Heart right ventricle (tissue), 16 donors: ENCODE results near the gene TFDP3. TPM values are rescaled to one million over a fixed set of nuclear protein-coding genes. Genes with fewer than 3 reads are reported as not detected.

Experiments
- ATAC-seq, 8 donors: fragments of 200-7000 bp; cut with Tn5 transposase; one replicate each; pipeline ENCODE4 v1.9.1; 2020; ENCODE audit warnings: mild to moderate bottlenecking in 8 of 8, moderate library complexity in 8 of 8, moderate number of reproducible peaks in 1 of 8
- DNase-seq, 2 donors: peaks; one replicate each; pipeline ENCODE4 v3.0.0-alpha.2; 2020
- H3K27ac ChIP-seq, 10 donors: fragments of 200-600 bp; sonication (generic) in 2 of 10; one replicate each; pipeline versions ENCODE4 v1.5.0 to v1.8.0; 2020 to 2022; ENCODE audit warnings: mild to moderate bottlenecking in 3 of 10
- H3K27me3 ChIP-seq, 7 donors: fragments of 200-600 bp; one replicate each; pipeline ENCODE4 v1.8.0; 2021 to 2022; ENCODE audit warnings: mild to moderate bottlenecking in 2 of 7
- H3K36me3 ChIP-seq, 9 donors: fragments of 200-600 bp; sonication (generic) in 1 of 9; one replicate each; pipeline versions ENCODE4 v1.5.0 to v1.8.0; 2020 to 2022; ENCODE audit warnings: mild to moderate bottlenecking in 2 of 9
- H3K4me1 ChIP-seq, 9 donors: fragments of 200-600 bp; sonication (generic) in 1 of 9; one replicate each; pipeline versions ENCODE4 v1.5.0 to v1.8.0; 2020 to 2022; ENCODE audit warnings: mild to moderate bottlenecking in 4 of 9
- H3K4me3 ChIP-seq, 10 donors: fragments of 200-600 bp; sonication (generic) in 2 of 10; one replicate each; pipeline versions ENCODE4 v1.5.0 to v1.8.0; 2020 to 2022; ENCODE audit warnings: mild to moderate bottlenecking in 7 of 10, moderate library complexity in 2 of 10
- H3K9me3 ChIP-seq, 11 donors: fragments of 200-600 bp in 10 of 11; sonication (generic) in 2 of 11; one replicate each; pipeline versions ENCODE4 v1.5.0 to v1.8.0; 2013 to 2022; ENCODE audit warnings: mild to moderate bottlenecking in 2 of 11, control low read depth in 1 of 11, moderate library complexity in 1 of 11
- CTCF ChIP-seq, 9 donors: fragments of 200-600 bp; sonication (generic) in 2 of 9; IDR thresholded peaks; one replicate each; pipeline versions ENCODE4 v1.5.0 to v1.8.0; 2021 to 2022; ENCODE audit warnings: antibody characterized with exemption in 9 of 9, mild to moderate bottlenecking in 5 of 9, moderate library complexity in 1 of 9
- WGBS, 2 donors: extraction: QIAGEN DNeasy Blood & Tissue Kit; methylation state at CpG; one replicate each; pipeline ENCODE4 v1.1.7; 2013; ENCODE audit warnings: inconsistent platforms in 1 of 2; 5-methylcytosine and 5-hydroxymethylcytosine counted together
- intact Hi-C, 10 donors: fragments of 100-400 bp; cut with DNase I; formaldehyde crosslinking; loops; one replicate each; pipeline versions ENCODE4 v1.11.1 to v1.14.2; 2022
- polyA plus RNA-seq, 2 donors: library from polyadenylated mRNA; stranded (reverse); fragments of 200-250 nt; gene quantifications; one replicate each; pipeline ENCODE4 v1.2.3, GENCODE V29; 2013
- total RNA-seq, 10 donors: library from RNA; stranded (reverse); fragmentation: NEBNext Ultra II Directional in 3 of 10; extraction: Animal tissue kit (Norgen Biotek cat#: 25700) in 3 of 10; gene quantifications; one replicate each; pipeline versions ENCODE4 v1.2.1 to v1.2.4, GENCODE V29; 2021 to 2023
- donor health status: Arrhythmogenic right ventricular cardiomyopathy.
- donor health status: ischemic (EF 13 %, LVEDD 7.1; RV severe dilation, severe dysfunction).
- donor health status: healthy with polysubstance abuse.
- donor health status: DM: no; HTN: yes; CAD: no.
- donor health status: DM: no; HTN: no; CAD: no.
- donor health status: ischemic (EF 25% LVEDD 6.9; RV normal size, moderate dysfunction).
- donor health status: ischemic (EF 25% LVEDD 5.7; RV mildly dilated, moderate dysfunction).
- donor health status: healthy.
- donor health status: DM: yes; HTN: yes; CAD: no.
- donor health status: Ischemic cardiomyopathy.
- donor health status: ischemic (EF 35%, LVEDD 5.7; RV mildly dilated, moderate dysfunction).
- donor health status: nonischemic (EF 11% LVEDD 7.7; RV severe dilation, severe dysfunction).
- donor health status: DM: yes; HTN: yes; CAD: no.
- donor health status: PGD.
- donor health status: ischemic (EF 29% LVEDD 5.4; RV normal size, mild dysfunction).
- donor health status: nonischemic (EF 23%, LVEDD 6.1; RV moderate dilation, normal function).

TFDP3 gene
- total and polyA plus RNA-seq, 12 donors, result not detected

- TF ChIP-seq CTCF (IDR thresholded peaks at IDR 0.05), result no peak
- Histone ChIP-seq H3K27ac (no peak overlapping the region), H3K4me3 (no peak overlapping the region), H3K9me3 (no peaks in the 10 kb centered on the region), H3K36me3 (no peaks in the 10 kb centered on the region), H3K4me1 (no peaks in the 10 kb centered on the region), H3K27me3 (peaks cover 0 to 19% (median 0%) of the 10 kb centered on the region in 7 donors)
- DNase-seq, result no peak
- intact Hi-C loops, result no loop called here
- 84 to 89% methylated on average over 2 of the region's 2 CpGs for WGBS, 2 donors
- no peak for ATAC-seq
These were observed 34.3 kb downstream of the TFDP3 start for GRCh38 chrX:133183806-133184205.

- intact Hi-C loops, result loop anchor here in 2 of 10 donors (10.0 kb wide), 2 partner anchors 205 to 435 kb away; no protein-coding TSS in a partner anchor
- H3K27me3 ChIP-seq, result peaks cover 0 to 45% (median 0%) of the 10 kb centered on the region in 7 donors
- no peak for TF ChIP-seq CTCF (IDR thresholded peaks at IDR 0.05)
- no peak overlapping the region for H3K4me3 ChIP-seq
- no peaks in the 10 kb centered on the region for H3K4me1 ChIP-seq
- H3K27ac ChIP-seq, result no peak overlapping the region
- no peaks in the 10 kb centered on the region for H3K36me3 ChIP-seq
- no peak for DNase-seq
- no peak for ATAC-seq
- no peaks in the 10 kb centered on the region for H3K9me3 ChIP-seq
- 92 to 94% methylated on average over 3 of the region's 3 CpGs for WGBS, 2 donors
These were observed 38.7 kb downstream of the TFDP3 start for GRCh38 chrX:133179500-133179899.

- WGBS, 2 donors, result 91 to 93% methylated on average over 2 of the region's 2 CpGs
- intact Hi-C loops, result loop anchor here in 2 of 10 donors (10.0 kb wide), 2 partner anchors 202 to 432 kb away; no protein-coding TSS in a partner anchor
- no peak for DNase-seq
- Histone ChIP-seq H3K4me3 (no peak overlapping the region), H3K4me1 (no peaks in the 10 kb centered on the region), H3K9me3 (no peaks in the 10 kb centered on the region), H3K27me3 (peaks cover 0 to 50% (median 0%) of the 10 kb centered on the region in 7 donors), H3K36me3 (no peaks in the 10 kb centered on the region), H3K27ac (no peak overlapping the region)
- no peak for TF ChIP-seq CTCF (IDR thresholded peaks at IDR 0.05)
- ATAC-seq, result no peak
These were observed 41.0 kb downstream of the TFDP3 start for GRCh38 chrX:133177202-133177601.

GRCh38 chrX:133175605-133176004, 42.5 kb downstream of the TFDP3 start:
- Histone ChIP-seq H3K27ac (no peak overlapping the region), H3K4me1 (no peaks in the 10 kb centered on the region), H3K27me3 (peaks cover 0 to 50% (median 0%) of the 10 kb centered on the region in 7 donors), H3K9me3 (no peaks in the 10 kb centered on the region), H3K4me3 (no peak overlapping the region), H3K36me3 (no peaks in the 10 kb centered on the region)
- TF ChIP-seq CTCF (IDR thresholded peaks at IDR 0.05), result no peak
- intact Hi-C loops, result loop anchor here in 2 of 10 donors (10.0 kb wide), 2 partner anchors 201 to 431 kb away; no protein-coding TSS in a partner anchor
- DNase-seq (no peak), ATAC-seq (no peak)
- 96% methylated on average over 2 of the region's 2 CpGs for WGBS, 2 donors
